SK-N-SH (cell line): ENCODE results near the gene FAM131B.

Source experiments
- MAX ChIP-seq: IDR thresholded peaks from 2 replicates; pipeline ENCODE4 v1.4.0; 2012; ENCODE audit warnings: low read depth
- MXI1 ChIP-seq: IDR thresholded peaks from 2 replicates; pipeline ENCODE4 v1.6.1; 2012; ENCODE audit warnings: mild to moderate bottlenecking, low read depth, low read length, improper control_type of control experiment
- YY1 ChIP-seq: IDR thresholded peaks from 2 replicates; pipeline ENCODE4 v1.4.0; 2012; ENCODE audit warnings: low read depth, mild to moderate bottlenecking
- TF ChIP-seq, protein P1 (sequence below): fragments of 200-600 bp; sonication (generic); IDR thresholded peaks from 2 replicates; pipeline ENCODE4 v1.6.1; 2017; ENCODE audit warnings: antibody characterized with exemption, mild to moderate bottlenecking, moderate library complexity

DNA sequence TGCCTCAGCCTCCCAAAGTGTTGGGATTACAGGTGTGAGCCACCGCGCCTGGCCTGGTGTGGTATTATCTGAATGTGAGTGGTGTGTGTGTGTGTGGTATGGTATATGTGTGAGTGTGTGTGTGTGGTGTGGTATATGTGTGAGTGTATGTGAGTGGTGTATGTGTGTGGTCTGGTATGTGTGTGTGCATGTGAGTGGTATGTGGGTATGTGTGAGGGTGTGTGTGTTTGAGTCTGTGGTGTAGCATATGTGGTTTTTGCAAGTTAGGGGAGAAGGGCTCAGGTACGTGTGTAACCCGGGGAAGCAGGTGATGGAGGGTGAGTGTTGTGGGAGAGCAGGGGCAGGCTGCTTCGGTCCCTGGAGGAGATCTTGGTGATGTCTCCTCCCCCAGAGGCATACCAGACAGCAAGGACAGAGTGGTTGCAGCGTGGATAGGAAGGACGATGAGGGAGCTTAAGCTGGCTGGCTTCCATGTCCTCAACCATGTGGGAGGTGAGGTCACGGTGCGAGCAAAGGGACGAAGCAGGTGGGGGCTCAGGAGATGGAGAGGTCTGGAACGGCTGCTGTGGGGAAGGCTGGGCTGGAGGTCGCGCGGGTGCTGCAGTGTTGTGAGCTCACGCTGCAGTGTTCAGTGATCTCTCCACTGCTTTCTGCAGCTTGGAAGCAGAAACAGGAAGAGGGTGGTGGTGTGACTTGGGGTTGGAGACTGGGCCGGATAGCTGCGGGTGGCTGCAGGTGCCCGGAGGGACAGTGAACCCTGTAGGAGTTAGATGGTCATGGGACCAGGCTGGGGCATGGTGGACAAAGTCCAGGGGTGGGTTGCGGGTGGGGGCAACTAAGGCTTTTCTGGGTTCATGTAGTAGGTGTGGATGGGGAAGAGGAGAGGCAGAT, 23.6 kb upstream of the FAM131B start:
- TF ChIP-seq, protein P1, sequence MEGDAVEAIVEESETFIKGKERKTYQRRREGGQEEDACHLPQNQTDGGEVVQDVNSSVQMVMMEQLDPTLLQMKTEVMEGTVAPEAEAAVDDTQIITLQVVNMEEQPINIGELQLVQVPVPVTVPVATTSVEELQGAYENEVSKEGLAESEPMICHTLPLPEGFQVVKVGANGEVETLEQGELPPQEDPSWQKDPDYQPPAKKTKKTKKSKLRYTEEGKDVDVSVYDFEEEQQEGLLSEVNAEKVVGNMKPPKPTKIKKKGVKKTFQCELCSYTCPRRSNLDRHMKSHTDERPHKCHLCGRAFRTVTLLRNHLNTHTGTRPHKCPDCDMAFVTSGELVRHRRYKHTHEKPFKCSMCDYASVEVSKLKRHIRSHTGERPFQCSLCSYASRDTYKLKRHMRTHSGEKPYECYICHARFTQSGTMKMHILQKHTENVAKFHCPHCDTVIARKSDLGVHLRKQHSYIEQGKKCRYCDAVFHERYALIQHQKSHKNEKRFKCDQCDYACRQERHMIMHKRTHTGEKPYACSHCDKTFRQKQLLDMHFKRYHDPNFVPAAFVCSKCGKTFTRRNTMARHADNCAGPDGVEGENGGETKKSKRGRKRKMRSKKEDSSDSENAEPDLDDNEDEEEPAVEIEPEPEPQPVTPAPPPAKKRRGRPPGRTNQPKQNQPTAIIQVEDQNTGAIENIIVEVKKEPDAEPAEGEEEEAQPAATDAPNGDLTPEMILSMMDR, result no peak
- TF ChIP-seq YY1 (no peak), MAX (no peak), MXI1 (no peak)
